Measurements from ENCODE around the gene SLC13A3. TPM values are rescaled to one million over a fixed set of nuclear protein-coding genes. Genes with fewer than 3 reads are reported as not detected.

The SLC13A3 gene
- total RNA-seq, 1 experiment from 2014 or later = 17.5 TPM

GRCh38 chr20:46678516-46678915 lies 27.3 kb upstream of the SLC13A3 start:
- H2BK12ac ChIP-seq (ENCODE audit: insufficient read length, low read depth, low read length) = no peak overlapping the region
- H2AK5ac ChIP-seq (ENCODE audit: insufficient read length, low read length) = no peak overlapping the region
- H2AFZ ChIP-seq (ENCODE audit: low read length) = no peak overlapping the region
- Mint-ChIP-seq H3K36me3 (ENCODE audit: insufficient read depth in 1 of 3, low read depth in 3 of 3) (peaks cover 13 to 36% (median 36%) of the 10 kb centered on the region in 3 experiments), H3K27ac (no peak overlapping the region), H3K4me1 (peaks cover 45 to 62% of the 10 kb centered on the region in 2 experiments), H3K27me3 (ENCODE audit: low read depth) (peaks cover 1% of the 10 kb centered on the region; the same call in 1 of the 2 replicates), H3K4me3 (no peak overlapping the region), H3K9me3 (peaks cover under 1 to 3% of the 10 kb centered on the region in 2 experiments; a peak in 2 of 5 replicates)
- H3K9me3 ChIP-seq (ENCODE audit: control insufficient read depth, low read depth, low read length) = no peaks in the 10 kb centered on the region
- H4K91ac ChIP-seq (ENCODE audit: insufficient read length, low read depth, low read length) = no peak overlapping the region
- no peak overlapping the region for H2BK20ac ChIP-seq (ENCODE audit: low read depth, low read length, poor library complexity, severe bottlenecking)
- H3K4me2 ChIP-seq (ENCODE audit: insufficient read depth, insufficient read length, low read length) = no peak overlapping the region
- no peak overlapping the region for H4K5ac ChIP-seq (ENCODE audit: insufficient read length, low read depth, low read length)
- no peak overlapping the region for H3K27ac ChIP-seq (ENCODE audit: insufficient read length, low read depth, low read length)
- no peak for DNase-seq
- no peak overlapping the region for H3K14ac ChIP-seq (ENCODE audit: insufficient read depth, low read length)
- peaks cover 7% of the 10 kb centered on the region for H3K79me1 ChIP-seq (ENCODE audit: insufficient read depth, low read depth, low read length, poor library complexity, severe bottlenecking)
- H3T11ph ChIP-seq (ENCODE audit: low read length) = no peak overlapping the region
- no peak overlapping the region for H2BK5ac ChIP-seq (ENCODE audit: insufficient read length, low read length)
- H3K4me1 ChIP-seq (ENCODE audit: insufficient read depth, low read length) = peaks cover 10% of the 10 kb centered on the region; the same call in 1 of the 2 replicates
- H3K56ac ChIP-seq (ENCODE audit: insufficient read length, low read depth, low read length) = no peak overlapping the region
- peaks cover 2% of the 10 kb centered on the region for H4K20me1 ChIP-seq (ENCODE audit: control insufficient read depth, insufficient read depth, insufficient read length)
- no peak overlapping the region for H3K9ac ChIP-seq (ENCODE audit: extremely low read depth, insufficient read length, low read length)
- no peak overlapping the region for H3K18ac ChIP-seq (ENCODE audit: insufficient read length, low read depth, low read length)
- no peak overlapping the region for H2BK120ac ChIP-seq (ENCODE audit: low read depth, low read length, poor library complexity, severe bottlenecking)
- H3K4ac ChIP-seq (ENCODE audit: low read depth, low read length) = no peak overlapping the region
- no peak overlapping the region for H3K23ac ChIP-seq (ENCODE audit: insufficient read length, low read depth, low read length)
- no CpG with 5 or more reads among the region's 4 CpGs for WGBS (ENCODE audit: extremely low coverage, insufficient read length, low lambda C conversion rate)
- H3K79me2 ChIP-seq (ENCODE audit: insufficient read depth, low read length) = peaks cover 3% of the 10 kb centered on the region; the same call in 1 of the 2 replicates
- H3K23me2 ChIP-seq (ENCODE audit: insufficient read length, low read depth, low read length, poor library complexity, severe bottlenecking) = peaks cover 1% of the 10 kb centered on the region
- H4K8ac ChIP-seq (replicated peaks; ENCODE audit: insufficient read length, low read depth, low read length) = no peak overlapping the region
- TF ChIP-seq, protein P1, sequence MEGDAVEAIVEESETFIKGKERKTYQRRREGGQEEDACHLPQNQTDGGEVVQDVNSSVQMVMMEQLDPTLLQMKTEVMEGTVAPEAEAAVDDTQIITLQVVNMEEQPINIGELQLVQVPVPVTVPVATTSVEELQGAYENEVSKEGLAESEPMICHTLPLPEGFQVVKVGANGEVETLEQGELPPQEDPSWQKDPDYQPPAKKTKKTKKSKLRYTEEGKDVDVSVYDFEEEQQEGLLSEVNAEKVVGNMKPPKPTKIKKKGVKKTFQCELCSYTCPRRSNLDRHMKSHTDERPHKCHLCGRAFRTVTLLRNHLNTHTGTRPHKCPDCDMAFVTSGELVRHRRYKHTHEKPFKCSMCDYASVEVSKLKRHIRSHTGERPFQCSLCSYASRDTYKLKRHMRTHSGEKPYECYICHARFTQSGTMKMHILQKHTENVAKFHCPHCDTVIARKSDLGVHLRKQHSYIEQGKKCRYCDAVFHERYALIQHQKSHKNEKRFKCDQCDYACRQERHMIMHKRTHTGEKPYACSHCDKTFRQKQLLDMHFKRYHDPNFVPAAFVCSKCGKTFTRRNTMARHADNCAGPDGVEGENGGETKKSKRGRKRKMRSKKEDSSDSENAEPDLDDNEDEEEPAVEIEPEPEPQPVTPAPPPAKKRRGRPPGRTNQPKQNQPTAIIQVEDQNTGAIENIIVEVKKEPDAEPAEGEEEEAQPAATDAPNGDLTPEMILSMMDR (conservative IDR thresholded peaks at IDR 0.05) = no peak
- H2BK15ac ChIP-seq (ENCODE audit: low read depth, low read length) = no peak overlapping the region
- H3K27me3 ChIP-seq (ENCODE audit: insufficient read depth, low read length) = no peaks in the 10 kb centered on the region

All from H9 (cell line).